Dermis microvascular lymphatic vessel endothelial cell (primary cell): ENCODE data around the gene RFX8. TPM values are rescaled to one million over a fixed set of nuclear protein-coding genes. Genes with fewer than 3 reads are reported as not detected.

Source experiments
- DNase-seq, 2 donors: peaks; one replicate each; pipeline versions ENCODE4 v3.0.0 to v3.0.0-alpha.2; 2010; ENCODE audit warnings: low read depth in 2 of 2
- total RNA-seq: library from RNA; depleted of rRNA; stranded (reverse); fragments of >200 nt; gene quantifications from 2 replicates; pipeline ENCODE4 v1.2.1, GENCODE V29; 2014

The RFX8 gene
- total RNA-seq, 1 donor from 2014 or later, result 0.51 TPM

DNA sequence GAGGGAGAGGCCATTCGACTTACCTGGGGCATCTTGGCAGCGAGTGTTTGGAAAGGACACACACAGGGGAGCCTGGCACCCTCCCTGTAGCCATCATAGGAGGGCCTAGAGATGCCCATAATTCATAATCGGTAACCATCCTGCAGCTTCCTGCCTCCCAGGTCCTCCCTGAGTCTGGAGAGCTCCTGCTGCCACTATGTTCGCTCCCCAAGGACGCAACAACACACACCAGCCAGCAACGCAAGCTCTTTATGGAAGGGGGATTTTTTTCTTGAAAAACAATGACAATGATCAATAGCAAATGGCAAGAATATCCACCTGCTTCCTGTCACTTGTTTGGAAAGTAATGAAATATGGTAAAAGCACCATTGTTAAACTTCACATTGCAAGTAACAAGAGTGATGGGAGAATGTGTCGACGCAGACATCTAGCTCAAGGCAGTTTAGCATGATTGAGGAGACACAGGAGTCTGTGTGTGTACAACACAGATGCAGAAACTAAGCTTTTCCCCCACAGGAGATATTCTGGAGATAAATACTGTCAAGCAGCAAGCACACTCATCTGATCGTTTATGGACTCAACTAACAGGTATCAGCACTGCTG is 62.7 kb downstream of the RFX8 start:
- DNase-seq, result no peak

DNA sequence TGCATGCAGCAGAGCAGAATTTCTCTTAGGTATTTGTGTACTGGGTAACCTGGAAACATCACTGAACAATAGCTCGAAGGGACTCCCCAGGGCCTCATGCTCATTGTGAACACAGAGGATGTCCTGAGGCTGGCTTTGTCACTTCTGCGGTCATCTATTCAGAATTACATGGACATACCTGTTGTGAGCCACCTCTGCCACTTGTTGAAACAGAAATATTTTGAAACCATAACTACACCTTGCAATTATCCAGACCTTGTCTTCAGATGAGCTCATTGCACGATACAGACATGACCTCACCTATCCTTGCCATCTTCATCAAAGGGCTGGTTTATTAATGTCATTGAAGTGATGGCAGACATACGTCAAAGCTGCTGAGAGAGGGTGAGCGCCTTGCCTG is 64.2 kb downstream of the RFX8 start:
- DNase-seq, result peak in 1 of 2 donors; percentile 15

DNA sequence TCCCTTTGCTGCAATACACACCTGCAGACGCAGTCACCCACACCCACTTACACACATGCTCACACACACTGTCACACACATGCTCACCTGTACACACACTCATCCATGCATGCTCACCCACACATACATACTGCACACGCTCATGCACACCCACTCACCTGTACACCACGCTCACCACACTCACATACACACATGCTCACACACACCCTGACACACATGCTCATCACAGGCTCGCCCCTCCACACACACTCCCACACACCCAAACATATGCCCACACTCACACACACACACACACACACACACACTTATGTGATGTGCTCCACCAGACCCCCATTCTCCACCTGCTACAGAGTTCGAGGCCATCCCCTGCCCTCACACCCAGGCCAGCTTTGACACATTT is 64.8 kb downstream of the RFX8 start:
- DNase-seq, result no peak

DNA sequence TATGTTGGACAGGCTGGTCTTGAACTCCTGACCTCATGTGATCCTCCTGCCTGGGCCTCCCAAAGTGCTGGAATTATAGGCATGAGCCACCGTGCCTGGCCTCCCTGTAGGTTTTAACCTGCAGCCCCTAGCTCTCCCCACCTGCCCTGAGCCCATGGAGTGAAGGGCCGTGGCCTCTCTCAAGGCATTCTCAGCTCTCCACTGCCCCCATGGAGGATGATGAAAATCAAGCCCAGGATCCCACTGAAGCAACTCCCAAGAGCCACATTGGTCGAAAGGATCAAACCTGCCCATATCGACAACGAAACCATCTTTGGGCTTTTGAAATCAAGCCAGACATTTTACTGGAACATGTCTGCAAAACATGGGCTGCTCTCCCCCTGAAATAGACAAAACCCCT is 65.2 kb downstream of the RFX8 start:
- no peak for DNase-seq

DNA sequence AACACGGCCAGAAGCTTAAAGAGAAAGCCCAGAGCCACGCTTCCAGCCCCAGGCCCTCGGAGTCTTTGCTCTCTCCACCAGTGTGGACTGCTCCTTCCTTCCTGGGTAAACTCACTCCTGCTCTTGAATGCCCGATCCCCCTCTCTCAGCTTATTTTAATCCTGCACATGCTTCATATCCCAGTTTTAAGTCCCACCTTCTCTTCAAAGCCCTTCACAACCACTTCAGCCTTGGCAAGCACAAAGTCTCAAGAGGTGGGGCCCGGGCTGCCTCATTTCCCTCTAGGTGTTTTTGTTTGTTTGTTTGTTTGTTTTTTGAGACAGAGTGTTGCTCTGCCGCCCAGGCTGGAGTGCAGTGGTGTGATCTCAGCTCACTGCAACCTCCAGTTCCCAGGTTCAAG is 66.0 kb downstream of the RFX8 start:
- DNase-seq, result no peak

DNA sequence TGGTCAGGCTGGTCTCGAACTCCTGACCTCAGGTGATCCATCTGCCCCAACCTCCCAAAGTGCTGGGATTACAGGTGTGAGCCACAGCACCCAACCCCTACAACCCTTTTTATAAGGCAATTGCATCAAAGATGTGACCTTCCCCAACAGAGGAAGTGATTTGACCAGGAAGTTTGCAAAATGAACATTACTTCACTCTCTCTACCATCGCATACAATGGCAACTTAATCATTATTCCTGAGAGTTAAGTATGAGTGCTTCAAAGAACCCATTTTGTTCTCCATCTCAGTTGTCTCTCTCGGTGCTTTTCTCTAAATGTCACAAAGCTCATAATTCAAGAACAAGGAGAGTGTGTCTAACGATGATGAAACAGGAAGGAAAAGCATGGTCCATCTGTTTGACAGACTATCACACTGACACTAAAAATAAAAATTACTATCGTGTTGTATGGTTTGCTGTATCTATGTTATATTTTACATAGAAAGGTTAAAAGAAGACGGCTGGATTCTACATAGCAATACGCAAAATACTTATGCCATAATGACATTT is 69.5 kb downstream of the RFX8 start:
- no peak for DNase-seq

DNA sequence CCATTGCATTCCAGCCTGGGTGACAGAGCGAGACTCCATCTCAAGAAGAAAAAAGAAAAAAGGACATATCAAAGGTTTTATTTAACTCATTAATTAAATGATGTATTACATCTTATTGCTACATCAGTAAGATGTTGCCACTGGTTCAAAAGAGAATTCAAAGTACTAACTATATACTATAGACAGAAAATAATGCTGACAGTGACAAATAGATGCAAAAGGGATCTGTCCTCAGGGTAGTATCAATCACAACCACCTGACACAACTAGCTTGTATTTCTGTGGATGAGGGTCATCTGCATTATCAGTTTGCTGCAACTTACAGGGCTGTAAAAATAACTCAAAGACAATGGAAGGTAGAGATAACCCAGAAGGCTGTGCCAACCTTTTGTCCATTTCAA is 71.2 kb downstream of the RFX8 start:
- DNase-seq, result no peak

DNA sequence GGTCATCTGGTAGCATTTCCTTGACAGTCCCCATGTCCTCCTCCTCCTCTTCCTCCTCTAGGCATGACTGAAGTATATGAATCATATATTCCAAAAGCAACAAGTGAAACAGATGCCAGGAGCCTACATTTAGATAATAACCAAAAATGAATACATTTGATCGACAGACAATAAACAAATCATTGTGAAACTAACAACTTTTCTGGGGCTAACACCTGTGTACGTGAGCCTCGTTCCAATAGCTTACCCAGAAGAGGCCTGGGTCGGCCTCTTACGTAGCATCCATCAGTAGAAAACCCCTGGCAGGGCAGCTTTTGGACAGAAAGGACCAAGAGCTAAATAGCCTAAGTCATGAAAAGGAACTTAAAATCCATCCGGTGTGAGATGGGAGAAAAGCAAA is 72.3 kb downstream of the RFX8 start:
- DNase-seq, result no peak

DNA sequence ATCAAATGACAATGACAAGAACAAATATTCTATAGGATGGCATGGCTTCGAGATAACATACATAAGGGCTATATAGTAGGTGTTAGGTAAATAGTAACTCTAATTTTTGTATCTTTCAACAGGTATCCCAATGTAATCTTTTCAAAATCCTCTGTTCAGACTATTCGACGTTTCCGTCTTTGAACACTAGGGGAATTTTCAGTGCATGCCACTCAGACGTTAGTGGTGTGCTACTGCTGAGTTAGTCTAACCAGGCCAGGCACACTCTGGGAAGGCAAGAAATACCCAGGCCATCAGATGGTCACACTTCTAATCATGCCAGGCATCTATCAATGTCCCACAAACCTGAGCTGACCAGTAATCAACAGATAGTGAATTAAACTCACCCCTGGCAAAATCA is 73.0 kb downstream of the RFX8 start:
- DNase-seq, result no peak

DNA sequence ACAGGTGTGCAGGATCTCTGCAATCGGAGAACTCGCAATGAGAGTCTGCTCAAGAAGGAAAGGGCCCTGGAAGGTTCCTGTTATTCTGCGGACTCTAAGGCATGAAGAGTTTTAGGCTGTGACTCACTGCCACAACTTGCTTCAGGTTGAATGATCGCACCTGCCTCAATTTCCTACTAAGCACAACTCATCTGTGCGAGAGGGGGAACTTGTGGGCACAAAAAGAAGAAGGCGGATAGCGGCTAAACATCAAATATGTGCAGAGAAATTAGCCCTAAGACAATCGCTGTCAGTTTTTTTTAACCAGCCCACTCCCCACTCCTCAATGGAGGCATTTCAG is 73.6 kb downstream of the RFX8 start:
- no peak for DNase-seq

DNA sequence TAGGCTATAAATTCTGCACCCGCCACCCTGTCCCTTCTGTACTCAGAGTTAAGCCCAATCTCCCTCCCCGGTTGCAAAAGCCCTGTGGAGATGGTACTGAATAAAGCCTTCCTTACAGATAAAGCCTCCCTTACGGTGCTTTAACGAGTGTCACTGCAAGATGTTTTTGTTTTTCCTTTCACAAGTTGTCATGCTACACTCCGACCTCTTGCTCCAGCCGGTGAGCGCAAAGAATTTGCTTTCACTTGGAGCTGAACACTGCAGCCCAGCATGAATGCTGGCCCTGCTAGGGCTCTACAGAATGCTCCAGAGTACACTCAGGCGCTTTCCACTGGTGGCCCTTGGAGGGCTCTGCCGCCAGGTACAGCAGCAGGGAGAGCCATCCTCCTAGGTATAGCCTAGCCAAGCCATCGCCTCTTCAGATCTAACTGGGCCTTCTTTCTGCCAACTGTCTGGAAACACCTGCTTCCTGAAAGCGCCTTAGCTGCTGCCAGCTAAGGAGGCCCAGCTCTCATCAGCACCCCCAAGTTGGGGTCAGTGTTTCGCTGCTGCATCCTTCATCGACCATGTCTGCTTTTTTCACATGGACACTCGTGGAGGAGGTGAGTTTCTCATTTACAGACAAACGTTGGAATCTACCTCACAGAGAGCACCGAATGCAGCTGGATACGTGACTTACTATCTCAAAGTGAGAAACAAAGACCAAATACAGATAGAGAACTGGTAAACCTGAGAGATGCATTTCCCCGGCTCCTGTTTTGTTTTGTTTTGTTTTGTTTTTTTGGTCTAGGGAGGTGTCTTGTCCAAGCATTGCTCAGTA is 74.2 kb downstream of the RFX8 start:
- peak in 1 of 2 donors; percentile 23 for DNase-seq

DNA sequence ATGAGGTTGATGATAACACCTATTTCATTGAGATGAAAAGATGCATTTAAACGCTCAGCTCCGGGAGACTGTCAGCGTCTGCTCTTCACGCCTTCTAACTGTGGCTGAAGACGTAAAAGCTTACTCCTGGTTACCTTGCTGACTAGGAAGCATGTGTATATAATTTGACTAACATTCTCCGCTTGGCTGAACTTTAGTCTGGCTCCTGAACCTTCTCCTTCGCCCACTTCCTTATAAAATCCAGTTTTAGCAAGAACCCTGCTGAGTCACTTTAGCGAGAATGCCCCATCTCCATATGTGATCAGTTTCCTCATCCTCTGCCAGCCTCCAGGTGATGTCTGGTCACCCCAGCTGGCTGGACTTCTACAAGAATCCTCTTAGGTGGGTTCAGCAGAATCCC is 74.9 kb downstream of the RFX8 start:
- DNase-seq, result no peak

DNA sequence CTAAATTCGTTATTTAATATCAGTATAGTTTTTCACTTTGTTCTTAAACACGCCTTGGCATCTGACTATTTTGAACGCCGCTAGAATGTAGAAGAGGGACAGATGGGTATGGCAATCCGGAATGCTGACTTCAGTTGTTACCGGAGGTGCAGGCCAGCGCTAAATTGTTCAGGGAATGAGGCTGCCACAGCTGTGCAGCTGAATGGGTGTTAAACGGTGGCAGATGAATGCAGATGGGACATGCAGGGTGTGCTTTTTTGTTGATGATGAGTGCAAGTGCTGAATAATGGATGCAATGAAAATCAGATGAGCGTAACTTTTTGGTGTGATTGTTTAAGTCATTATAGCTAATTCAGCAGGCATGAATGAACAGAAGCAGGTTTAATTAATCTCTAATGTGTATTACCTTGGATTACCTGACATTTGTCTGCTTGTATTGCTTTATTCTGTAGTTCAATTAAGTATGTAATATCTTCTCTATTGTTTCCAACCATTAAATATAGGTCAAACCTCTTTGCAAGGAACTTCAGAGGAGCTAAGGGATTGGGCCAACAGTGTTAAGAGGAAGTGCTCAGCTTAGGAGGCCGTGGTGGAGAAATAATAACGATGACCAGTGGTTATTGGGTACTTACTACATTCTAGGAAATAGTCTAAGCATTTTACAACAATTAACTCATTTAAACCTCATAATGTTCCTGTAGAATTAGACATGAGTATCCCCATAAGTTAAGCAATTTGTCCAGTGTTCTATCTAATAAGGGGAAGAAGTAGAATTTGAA is 75.7 kb downstream of the RFX8 start:
- DNase-seq, result no peak

DNA sequence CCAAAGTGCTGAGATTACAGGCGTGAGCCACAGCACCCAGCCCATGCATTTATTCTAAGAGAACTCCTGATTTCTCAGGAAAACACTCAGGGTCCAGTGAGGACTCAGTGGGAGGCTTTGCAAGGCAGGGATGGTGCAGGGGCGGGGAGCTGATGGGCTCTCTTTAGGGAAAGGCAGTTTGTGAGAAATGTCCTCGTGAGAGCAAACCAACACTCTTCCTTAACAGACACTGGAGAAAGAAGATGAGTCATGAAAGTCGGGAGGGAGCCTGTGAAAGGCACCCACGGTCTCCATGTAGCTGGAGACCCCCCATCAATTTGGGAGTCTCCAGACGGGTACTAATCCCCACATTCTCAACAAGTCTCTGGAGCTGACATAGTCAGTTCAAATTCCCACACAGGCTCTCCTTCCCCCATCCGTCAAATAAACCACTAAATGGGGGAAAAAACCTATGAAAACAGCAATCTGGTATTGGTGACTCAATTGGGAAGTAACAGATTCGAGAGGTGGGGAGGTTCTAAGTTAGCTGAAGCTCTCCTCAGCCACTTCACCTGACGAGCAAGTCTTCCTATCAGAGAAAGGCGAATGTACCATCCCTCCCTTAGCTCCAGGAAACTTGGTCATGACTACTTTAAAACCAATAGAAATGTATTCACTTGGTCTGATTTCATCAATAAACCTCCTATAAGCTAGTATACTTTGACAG is 76.6 kb downstream of the RFX8 start:
- no peak for DNase-seq

DNA sequence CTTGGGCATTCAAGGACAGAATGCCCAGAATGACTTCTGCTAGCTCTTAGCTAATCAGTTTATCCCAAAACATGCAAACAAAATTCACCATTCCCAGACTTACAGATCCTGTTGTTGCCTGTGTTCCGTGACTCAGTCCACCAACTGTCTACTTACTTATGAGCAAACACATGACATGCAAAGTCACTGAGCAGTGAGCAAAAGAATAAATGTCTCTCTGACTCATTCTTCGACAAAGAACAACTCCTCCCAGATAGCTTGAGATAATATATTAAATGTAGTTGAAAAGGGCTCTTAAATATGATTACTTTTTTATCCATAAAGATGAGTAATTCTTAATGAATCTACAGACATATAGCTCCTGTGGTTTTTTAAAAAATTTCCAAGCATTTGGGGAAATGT is 78.6 kb downstream of the RFX8 start:
- peak in 1 of 2 donors; percentile 92 for DNase-seq

DNA sequence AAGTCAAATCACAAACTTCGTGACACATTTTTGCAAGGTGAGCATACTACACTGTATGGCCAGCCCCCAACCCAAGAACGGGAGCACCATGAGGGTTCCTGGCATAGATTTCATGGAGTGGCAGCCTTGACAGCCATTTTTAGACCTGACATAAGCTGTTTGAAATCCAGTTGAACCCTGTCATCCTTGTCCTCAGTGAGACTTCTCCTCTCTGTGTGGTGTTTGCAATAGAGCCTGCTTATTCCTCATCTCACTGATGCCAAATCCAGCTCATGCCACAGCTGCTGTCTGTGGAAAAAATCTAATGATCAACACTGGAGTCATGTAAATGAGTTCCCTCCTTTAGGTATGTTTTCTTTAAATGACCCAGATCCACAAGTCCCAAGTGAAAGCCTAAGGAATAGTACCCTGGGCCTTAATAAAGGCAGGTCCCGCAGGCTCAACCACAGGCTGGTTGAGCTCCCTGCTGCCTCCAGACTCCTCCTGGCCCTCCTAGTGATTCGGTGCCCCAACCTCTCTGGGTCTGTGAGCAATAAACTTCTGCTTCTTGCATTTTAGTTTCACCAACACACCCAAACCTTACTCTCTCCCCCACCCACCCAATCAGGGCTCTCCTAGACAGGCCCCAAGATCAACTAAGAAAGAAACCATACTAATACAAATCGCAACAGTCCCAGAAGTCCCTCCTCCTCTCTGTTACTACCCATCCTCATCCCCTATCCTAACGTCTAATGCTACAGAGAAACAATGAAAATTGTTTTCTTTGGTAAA is 79.2 kb downstream of the RFX8 start:
- DNase-seq, result no peak

DNA sequence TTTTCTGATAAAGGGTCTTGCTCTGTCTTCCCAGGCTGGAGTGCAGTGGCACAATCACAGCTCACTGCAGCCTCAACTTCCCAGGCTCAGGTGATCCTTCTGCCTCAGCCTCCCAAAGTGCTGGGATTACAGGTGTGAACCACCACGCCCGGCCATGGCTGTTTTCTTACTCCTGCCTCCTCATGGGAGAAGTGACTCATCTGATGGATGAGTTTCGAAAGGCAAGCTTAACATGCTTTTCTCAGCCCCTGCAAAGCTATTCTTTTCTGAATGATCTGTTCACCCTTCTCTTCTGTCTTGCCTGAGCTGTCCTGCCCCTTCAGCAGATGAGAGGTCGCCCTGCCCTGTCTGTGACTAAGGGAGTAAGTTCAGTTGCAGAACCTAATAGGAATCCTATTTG is 86.7 kb downstream of the RFX8 start:
- peak in 1 of 2 donors; percentile 16 for DNase-seq

DNA sequence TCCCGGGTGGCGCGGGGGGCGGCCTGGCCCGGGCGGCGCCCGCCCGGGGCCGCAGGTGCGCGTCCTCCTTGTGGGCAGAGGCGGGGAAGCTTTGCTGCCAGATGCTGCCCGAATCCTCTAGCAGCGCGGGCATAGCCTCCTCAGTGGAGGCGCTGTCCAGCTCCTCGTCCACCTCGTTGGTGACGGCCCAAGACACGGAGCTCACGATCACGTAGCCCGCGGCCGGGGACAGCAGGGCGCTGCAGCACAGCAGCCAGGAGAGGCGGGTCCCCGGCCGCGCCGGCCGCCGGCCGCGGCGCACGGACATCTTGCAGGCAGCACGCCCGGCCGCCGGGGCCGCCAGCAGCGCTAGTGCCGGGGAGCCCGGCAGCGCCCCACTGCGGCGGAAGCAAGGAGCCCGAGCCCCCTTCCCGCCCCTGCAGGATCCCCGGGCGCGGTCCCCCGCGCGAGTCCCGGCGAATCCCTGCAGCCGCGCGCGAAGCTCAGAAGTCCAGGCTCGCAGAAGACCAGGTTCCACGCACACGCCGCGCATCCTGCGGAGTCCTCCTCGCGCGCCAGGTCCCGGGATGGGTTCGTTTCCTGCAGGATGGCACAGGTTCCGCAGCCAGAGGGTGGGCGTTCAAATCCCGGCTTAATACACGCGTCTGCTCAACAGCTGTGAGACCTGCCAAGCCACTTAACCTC is 87.6 kb downstream of the RFX8 start, which contains the start of gene CREG2:
TSS of gene CREG2 (minus strand) at position 353 of the 684 bp plus-strand sequence. CDS start at position 307, 46 bp downstream.
- DNase-seq, result peak; percentile 12 to 76

DNA sequence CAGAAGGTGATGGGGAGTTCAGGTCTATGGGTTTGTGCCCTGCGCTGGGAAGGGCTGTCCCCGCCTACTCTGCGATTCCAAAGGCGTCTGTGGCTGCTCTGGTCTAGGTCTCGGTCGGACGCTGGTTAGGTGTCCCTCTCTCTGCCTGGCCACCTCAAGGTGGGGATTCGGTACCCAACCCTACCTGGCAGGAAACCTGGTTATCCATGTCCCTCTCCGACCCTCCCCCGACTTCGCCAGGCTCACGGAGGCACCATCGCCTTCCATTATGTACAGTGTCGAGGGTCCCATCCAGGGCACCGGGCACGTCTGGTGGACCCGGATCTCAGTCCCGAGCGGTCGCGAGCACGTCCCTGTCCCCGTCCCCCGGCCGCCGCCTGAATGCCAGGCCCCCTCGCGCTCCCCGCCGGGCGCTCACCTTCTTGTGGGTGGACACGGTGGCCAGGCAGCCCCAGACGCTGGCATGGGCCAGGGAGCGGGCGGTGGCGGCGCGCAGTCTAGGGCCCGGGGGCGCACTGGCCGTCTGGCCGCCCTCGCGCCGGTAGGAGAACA is 88.2 kb downstream of the RFX8 start:
- DNase-seq, result no peak

DNA sequence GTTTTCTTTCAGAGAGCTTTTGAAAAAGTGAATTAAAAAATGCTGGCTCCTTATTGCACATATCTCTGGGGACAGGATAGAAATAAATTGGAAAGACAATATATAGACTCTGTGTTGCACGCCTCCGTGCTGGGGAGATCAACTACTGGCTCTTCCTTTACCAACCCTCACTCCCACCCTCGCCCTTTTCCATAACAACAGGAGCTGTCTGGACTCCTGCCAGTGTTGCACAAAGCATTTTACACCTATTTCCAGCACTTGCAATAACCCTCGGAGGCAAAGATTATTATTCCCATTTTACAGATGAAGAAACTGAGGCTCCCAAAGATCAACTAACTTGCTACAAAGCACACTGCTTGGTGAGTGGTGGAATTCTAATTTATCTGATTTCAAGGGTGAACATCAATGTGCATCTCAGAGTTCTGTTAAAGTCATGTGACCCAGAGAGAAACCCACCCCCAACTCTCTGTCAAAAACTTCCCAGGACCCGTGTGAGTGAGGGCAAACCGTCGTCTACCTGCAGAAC is 91.8 kb downstream of the RFX8 start:
- DNase-seq, result peak in 1 of 2 donors; percentile 59
